ENCODE measurements around the gene TRDMT1.

Gene TRDMT1

DNA sequence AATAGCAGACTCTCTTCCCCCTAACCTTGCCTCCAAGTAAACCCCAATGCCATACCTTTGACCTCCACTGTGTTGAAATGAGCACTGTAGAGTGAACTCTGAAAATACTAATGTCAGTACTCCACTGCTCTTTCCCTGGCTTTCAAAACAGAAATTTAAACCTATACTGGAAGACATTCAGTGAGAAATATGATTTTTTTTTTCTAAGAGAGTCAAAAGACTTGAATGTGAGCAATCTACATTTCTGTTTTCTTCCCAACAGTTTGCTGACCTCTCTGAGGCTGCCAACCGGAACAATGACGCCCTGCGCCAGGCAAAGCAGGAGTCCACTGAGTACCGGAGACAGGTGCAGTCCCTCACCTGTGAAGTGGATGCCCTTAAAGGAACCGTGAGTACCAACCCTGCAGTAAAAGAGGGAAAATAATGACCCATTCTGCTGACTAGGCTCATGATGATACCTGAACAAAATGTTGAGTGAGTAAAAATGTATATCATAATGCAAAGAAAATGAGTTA is 33.0 kb upstream of the TRDMT1 start:
- H3K4me2 ChIP-seq (ENCODE audit: low read length) = no peak overlapping the region
- no peak overlapping the region for H3K4ac ChIP-seq (ENCODE audit: low read depth, low read length)
- DNase-seq = no peak
- peaks cover 4% of the 10 kb centered on the region for H3K79me1 ChIP-seq (ENCODE audit: low read length)
- H3K79me2 ChIP-seq (ENCODE audit: control insufficient read depth, insufficient read depth, low read length) = peaks cover 15% of the 10 kb centered on the region
- no peak overlapping the region for H3K4me3 ChIP-seq (ENCODE audit: low read length)
- H2BK15ac ChIP-seq (replicated peaks; ENCODE audit: low read depth) = no peak overlapping the region
- no peak overlapping the region for H2AK5ac ChIP-seq (ENCODE audit: low read length)
- H3K27me3 ChIP-seq (ENCODE audit: insufficient read depth, low read length, poor library complexity) = no peaks in the 10 kb centered on the region
- no peak overlapping the region for H3K27ac ChIP-seq (ENCODE audit: low read depth, low read length)
- no peak overlapping the region for H2BK120ac ChIP-seq (ENCODE audit: low read depth, low read length)
- no peak overlapping the region for H3K9ac ChIP-seq (ENCODE audit: low read length)
- no peak overlapping the region for H3K56ac ChIP-seq (ENCODE audit: low read length)
- H3K23ac ChIP-seq (ENCODE audit: low read length) = no peak overlapping the region
- peaks cover 9% of the 10 kb centered on the region for H3K36me3 ChIP-seq (ENCODE audit: control insufficient read depth, insufficient read depth, low read length)
- H4K5ac ChIP-seq (ENCODE audit: low read length) = no peak overlapping the region
- no peak overlapping the region for H2BK5ac ChIP-seq (ENCODE audit: low read length)
- H3K4me1 ChIP-seq (ENCODE audit: control insufficient read depth, low read depth, low read length) = no peaks in the 10 kb centered on the region
- H4K8ac ChIP-seq (ENCODE audit: low read depth, low read length) = no peak overlapping the region
- no peak overlapping the region for H3K18ac ChIP-seq (ENCODE audit: low read length)
- no CpG with 5 or more reads among the region's 5 CpGs for WGBS (ENCODE audit: extremely low coverage, insufficient coverage, low lambda C conversion rate)

DNA sequence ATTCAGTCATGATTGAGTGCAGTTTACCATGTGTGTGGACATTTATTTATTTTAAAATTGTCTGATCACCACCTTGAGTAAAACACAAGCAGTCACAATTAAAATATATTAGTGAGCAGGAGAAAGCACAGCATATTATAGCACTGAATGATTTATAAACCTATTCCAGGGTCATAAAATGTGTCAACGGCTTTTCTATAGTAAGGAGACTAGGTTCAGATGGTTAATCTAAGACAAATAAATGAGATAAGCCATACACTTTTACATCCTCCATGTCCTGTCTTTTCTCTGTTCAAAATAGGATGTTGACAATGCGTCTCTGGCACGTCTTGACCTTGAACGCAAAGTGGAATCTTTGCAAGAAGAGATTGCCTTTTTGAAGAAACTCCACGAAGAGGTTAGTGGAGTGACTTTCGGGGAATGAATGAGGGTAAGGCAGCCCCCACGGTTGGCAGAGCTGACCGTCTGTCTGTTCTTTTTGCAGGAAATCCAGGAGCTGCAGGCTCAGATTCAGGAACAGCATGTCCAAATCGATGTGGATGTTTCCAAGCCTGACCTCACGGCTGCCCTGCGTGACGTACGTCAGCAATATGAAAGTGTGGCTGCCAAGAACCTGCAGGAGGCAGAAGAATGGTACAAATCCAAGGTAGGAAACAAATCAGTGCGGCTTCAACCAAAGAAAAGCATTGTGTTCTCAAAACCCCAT is 32.0 kb upstream of the TRDMT1 start:
- Histone ChIP-seq H3K79me1 (ENCODE audit: low read length) (peaks cover 6% of the 10 kb centered on the region), H2BK5ac (ENCODE audit: low read length) (no peak overlapping the region), H3K36me3 (ENCODE audit: control insufficient read depth, insufficient read depth, low read length) (peaks cover 9% of the 10 kb centered on the region), H2AK5ac (ENCODE audit: low read length) (no peak overlapping the region), H3K4me2 (ENCODE audit: low read length) (no peak overlapping the region), H3K27me3 (ENCODE audit: insufficient read depth, low read length, poor library complexity) (no peaks in the 10 kb centered on the region), H3K27ac (ENCODE audit: low read depth, low read length) (no peak overlapping the region), H3K9ac (ENCODE audit: low read length) (no peak overlapping the region), H3K23ac (ENCODE audit: low read length) (no peak overlapping the region), H3K18ac (ENCODE audit: low read length) (no peak overlapping the region), H3K4me1 (ENCODE audit: control insufficient read depth, low read depth, low read length) (no peaks in the 10 kb centered on the region), H3K79me2 (ENCODE audit: control insufficient read depth, insufficient read depth, low read length) (peaks cover 18% of the 10 kb centered on the region), H3K4me3 (ENCODE audit: low read length) (no peak overlapping the region), H3K4ac (ENCODE audit: low read depth, low read length) (no peak overlapping the region), H2BK120ac (ENCODE audit: low read depth, low read length) (no peak overlapping the region), H4K8ac (ENCODE audit: low read depth, low read length) (no peak overlapping the region), H4K5ac (ENCODE audit: low read length) (no peak overlapping the region), H3K56ac (ENCODE audit: low read length) (no peak overlapping the region), H2BK15ac (replicated peaks; ENCODE audit: low read depth) (no peak overlapping the region)
- WGBS (ENCODE audit: extremely low coverage, insufficient coverage, low lambda C conversion rate) = no CpG with 5 or more reads among the region's 14 CpGs
- DNase-seq = no peak

DNA sequence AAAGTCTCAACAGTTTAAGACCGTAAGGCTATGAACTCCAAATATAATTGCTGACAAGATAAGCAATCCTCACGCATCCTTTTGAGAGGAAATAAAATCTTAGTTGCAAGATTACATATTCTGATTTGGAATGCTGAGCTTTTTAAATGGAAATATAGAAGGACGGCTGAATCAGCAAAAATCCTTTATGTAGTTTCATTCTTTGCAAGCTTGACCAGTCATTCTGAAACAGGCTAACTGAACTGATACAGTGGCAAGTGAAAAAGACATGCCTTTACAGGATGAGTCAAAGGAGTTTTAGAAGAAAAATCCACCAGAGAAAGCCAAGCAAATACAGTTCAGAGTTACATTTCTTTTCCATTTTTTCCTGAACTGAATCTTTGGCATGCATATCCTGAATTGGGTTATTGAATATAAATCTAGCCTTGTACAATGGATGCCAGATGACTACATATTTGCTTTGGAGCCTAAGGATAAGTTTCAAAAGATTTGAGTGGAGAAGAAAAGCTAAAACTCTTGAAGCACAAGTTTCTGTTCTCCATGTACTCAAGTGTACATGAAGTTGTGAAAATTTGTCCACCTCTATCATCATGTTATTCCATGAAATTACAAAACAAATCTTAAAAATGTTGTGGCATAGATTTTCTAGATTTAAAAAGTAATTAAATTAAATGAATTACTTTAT is 30.9 kb upstream of the TRDMT1 start:
- Histone ChIP-seq H3K27ac (ENCODE audit: low read depth, low read length) (no peak overlapping the region), H3K23ac (ENCODE audit: low read length) (no peak overlapping the region), H3K4me1 (ENCODE audit: control insufficient read depth, low read depth, low read length) (peaks cover 3% of the 10 kb centered on the region), H3K27me3 (ENCODE audit: insufficient read depth, low read length, poor library complexity) (no peaks in the 10 kb centered on the region), H3K18ac (ENCODE audit: low read length) (no peak overlapping the region), H3K4me2 (ENCODE audit: low read length) (no peak overlapping the region), H3K4ac (ENCODE audit: low read depth, low read length) (no peak overlapping the region), H3K4me3 (ENCODE audit: low read length) (no peak overlapping the region), H4K8ac (ENCODE audit: low read depth, low read length) (no peak overlapping the region), H3K56ac (ENCODE audit: low read length) (no peak overlapping the region), H4K5ac (ENCODE audit: low read length) (no peak overlapping the region), H2BK15ac (replicated peaks; ENCODE audit: low read depth) (no peak overlapping the region), H3K9ac (ENCODE audit: low read length) (no peak overlapping the region), H3K79me2 (ENCODE audit: control insufficient read depth, insufficient read depth, low read length) (peaks cover 18% of the 10 kb centered on the region), H3K36me3 (ENCODE audit: control insufficient read depth, insufficient read depth, low read length) (peaks cover 9% of the 10 kb centered on the region), H2AK5ac (ENCODE audit: low read length) (no peak overlapping the region), H3K79me1 (ENCODE audit: low read length) (peaks cover 6% of the 10 kb centered on the region), H2BK5ac (ENCODE audit: low read length) (no peak overlapping the region), H2BK120ac (ENCODE audit: low read depth, low read length) (no peak overlapping the region)
- DNase-seq = no peak
- WGBS (ENCODE audit: extremely low coverage, insufficient coverage, low lambda C conversion rate) = no CpG with 5 or more reads among the region's 3 CpGs

DNA sequence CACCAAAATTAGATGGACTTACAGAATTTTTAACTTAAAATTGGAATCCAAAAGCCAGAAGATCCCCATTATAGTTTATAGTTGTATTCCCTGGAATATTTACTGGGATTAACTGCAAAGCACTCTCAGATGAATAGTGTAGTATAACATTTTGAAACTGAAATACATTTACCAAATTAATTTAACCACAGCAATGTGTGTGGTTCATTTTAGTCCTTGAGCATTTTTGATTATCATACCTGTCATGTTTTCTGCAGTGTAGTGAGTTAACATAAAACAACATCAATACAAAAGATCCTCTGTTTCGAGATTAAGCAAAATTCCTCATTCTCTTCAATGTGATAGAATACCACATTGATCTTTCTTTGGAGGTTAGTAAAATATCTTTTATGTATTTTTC is 30.3 kb upstream of the TRDMT1 start:
- H2BK15ac ChIP-seq (replicated peaks; ENCODE audit: low read depth) = no peak overlapping the region
- H3K18ac ChIP-seq (ENCODE audit: low read length) = no peak overlapping the region
- peaks cover 9% of the 10 kb centered on the region for H3K36me3 ChIP-seq (ENCODE audit: control insufficient read depth, insufficient read depth, low read length)
- H2BK120ac ChIP-seq (ENCODE audit: low read depth, low read length) = no peak overlapping the region
- H4K5ac ChIP-seq (ENCODE audit: low read length) = no peak overlapping the region
- WGBS (ENCODE audit: extremely low coverage, insufficient coverage, low lambda C conversion rate) = no CpG with 5 or more reads among the region's 1 CpG
- H3K23ac ChIP-seq (ENCODE audit: low read length) = no peak overlapping the region
- H2AK5ac ChIP-seq (ENCODE audit: low read length) = no peak overlapping the region
- H2BK5ac ChIP-seq (ENCODE audit: low read length) = no peak overlapping the region
- H3K4ac ChIP-seq (ENCODE audit: low read depth, low read length) = no peak overlapping the region
- peaks cover 6% of the 10 kb centered on the region for H3K4me1 ChIP-seq (ENCODE audit: control insufficient read depth, low read depth, low read length)
- H3K4me3 ChIP-seq (ENCODE audit: low read length) = no peak overlapping the region
- no peak overlapping the region for H3K27ac ChIP-seq (ENCODE audit: low read depth, low read length)
- H3K9ac ChIP-seq (ENCODE audit: low read length) = no peak overlapping the region
- no peak overlapping the region for H3K56ac ChIP-seq (ENCODE audit: low read length)
- no peak overlapping the region for H4K8ac ChIP-seq (ENCODE audit: low read depth, low read length)
- no peak overlapping the region for H3K4me2 ChIP-seq (ENCODE audit: low read length)
- no peak for DNase-seq
- peaks cover 18% of the 10 kb centered on the region for H3K79me2 ChIP-seq (ENCODE audit: control insufficient read depth, insufficient read depth, low read length)
- no peaks in the 10 kb centered on the region for H3K27me3 ChIP-seq (ENCODE audit: insufficient read depth, low read length, poor library complexity)
- peaks cover 6% of the 10 kb centered on the region for H3K79me1 ChIP-seq (ENCODE audit: low read length)

DNA sequence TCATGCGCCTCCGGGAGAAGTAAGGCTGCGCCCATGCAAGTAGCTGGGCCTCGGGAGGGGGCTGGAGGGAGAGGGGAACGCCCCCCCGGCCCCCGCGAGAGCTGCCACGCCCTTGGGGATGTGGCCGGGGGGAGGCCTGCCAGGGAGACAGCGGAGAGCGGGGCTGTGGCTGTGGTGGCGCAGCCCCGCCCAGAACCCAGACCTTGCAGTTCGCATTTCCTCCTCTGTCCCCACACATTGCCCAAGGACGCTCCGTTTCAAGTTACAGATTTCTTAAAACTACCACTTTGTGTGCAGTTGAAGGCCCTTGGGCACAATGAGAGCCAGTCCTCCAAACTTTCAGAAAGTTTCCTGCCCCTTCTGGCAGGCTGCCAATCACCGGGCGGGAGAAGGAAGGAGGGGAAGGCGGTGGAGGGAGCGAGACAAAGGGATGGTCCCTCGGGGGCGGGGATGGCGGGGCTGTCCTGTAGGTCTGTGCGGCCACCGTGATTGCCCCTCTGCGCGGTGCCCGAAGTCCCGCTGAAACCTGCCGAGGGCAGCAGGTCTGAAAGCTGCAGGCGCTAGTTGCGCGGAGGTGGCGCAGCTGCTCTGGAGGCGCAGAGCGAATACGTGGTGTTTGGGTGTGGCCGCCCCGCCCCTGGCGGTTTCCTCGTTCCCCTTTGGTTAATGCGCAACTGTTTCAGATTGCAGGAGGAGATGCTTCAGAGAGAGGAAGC is 28.7 kb upstream of the TRDMT1 start:
- H4K5ac ChIP-seq (ENCODE audit: low read length) = no peak overlapping the region
- H2BK120ac ChIP-seq (ENCODE audit: low read depth, low read length) = no peak overlapping the region
- peaks cover 18% of the 10 kb centered on the region for H3K79me2 ChIP-seq (ENCODE audit: control insufficient read depth, insufficient read depth, low read length)
- peak overlapping the region; percentile 98 for H3K9ac ChIP-seq (ENCODE audit: low read length)
- peaks cover 9% of the 10 kb centered on the region for H3K36me3 ChIP-seq (ENCODE audit: control insufficient read depth, insufficient read depth, low read length)
- DNase-seq = peak; percentile 87
- H3K4ac ChIP-seq (ENCODE audit: low read depth, low read length) = no peak overlapping the region
- H2BK5ac ChIP-seq (ENCODE audit: low read length) = peak overlapping the region; percentile 29
- H4K8ac ChIP-seq (ENCODE audit: low read depth, low read length) = no peak overlapping the region
- H2BK15ac ChIP-seq (replicated peaks; ENCODE audit: low read depth) = no peak overlapping the region
- no peak overlapping the region for H3K23ac ChIP-seq (ENCODE audit: low read length)
- H3K27ac ChIP-seq (ENCODE audit: low read depth, low read length) = peak overlapping the region; percentile 10
- no CpG with 5 or more reads among the region's 43 CpGs for WGBS (ENCODE audit: extremely low coverage, insufficient coverage, low lambda C conversion rate)
- peak overlapping the region; percentile 98 for H3K56ac ChIP-seq (ENCODE audit: low read length)
- no peak overlapping the region for H2AK5ac ChIP-seq (ENCODE audit: low read length)
- peak overlapping the region; percentile 97 for H3K4me3 ChIP-seq (ENCODE audit: low read length)
- H3K4me2 ChIP-seq (ENCODE audit: low read length) = peak overlapping the region; percentile 68
- peak overlapping the region; percentile 10 for H3K18ac ChIP-seq (ENCODE audit: low read length)
- peaks cover 6% of the 10 kb centered on the region for H3K79me1 ChIP-seq (ENCODE audit: low read length)
- peaks cover 8% of the 10 kb centered on the region for H3K4me1 ChIP-seq (ENCODE audit: control insufficient read depth, low read depth, low read length)
- H3K27me3 ChIP-seq (ENCODE audit: insufficient read depth, low read length, poor library complexity) = no peaks in the 10 kb centered on the region
